A673 (cell line): Measurements from ENCODE around the gene TSC22D3. TPM values are rescaled to one million over a fixed set of nuclear protein-coding genes. Genes with fewer than 3 reads are reported as not detected.

Source experiments
- BruUV-seq: library from RNA; stranded (reverse); fragments of 400-500 nt; replicated peaks from 2 replicates; lab custom pipeline; 2021; lab: Mats Ljungman, UMichigan
- CTCF ChIA-PET: fragments of 300-600 bp; sonication (Branson Sonifier 250); formaldehyde crosslinking; loops from one replicate; lab custom pipeline; 2022; ENCODE audit warnings: antibody characterized with exemption; lab: Charles Lee
- POLR2A ChIA-PET: fragments of 300-600 bp; sonication (Branson Sonifier 250); formaldehyde crosslinking; loops from one replicate; lab custom pipeline; 2022; ENCODE audit warnings: antibody characterized with exemption; ENCODE audit not compliant: low non-redundant PET; lab: Charles Lee
- DNase-seq: peaks from one replicate; pipeline ENCODE4 v3.0.0-alpha.2; 2015; ENCODE audit warnings: low spot score
- H3K27ac ChIP-seq: fragments of 200-600 bp; sonication (generic); 2 replicates; pipeline ENCODE4 v1.5.1; 2016; ENCODE audit warnings: mixed run types, low read depth, mild to moderate bottlenecking, mixed read lengths, antibody characterized with exemption, low read length; ENCODE audit not compliant: poor library complexity, severe bottlenecking
- H3K27me3 ChIP-seq: fragments of 200-600 bp; sonication (generic); replicated peaks from 2 replicates; pipeline ENCODE4 v1.6.1; 2017; ENCODE audit warnings: mixed run types, low read depth, mild to moderate bottlenecking, mixed read lengths, antibody characterized with exemption, low read length; ENCODE audit not compliant: insufficient read depth, poor library complexity
- H3K36me3 ChIP-seq: fragments of 200-600 bp; sonication (generic); 2 replicates; pipeline ENCODE4 v1.6.1; 2016; ENCODE audit warnings: mixed run types, mild to moderate bottlenecking, mixed read lengths, antibody characterized with exemption, low read length; ENCODE audit not compliant: insufficient read depth, poor library complexity, severe bottlenecking
- H3K4me1 ChIP-seq: fragments of 200-600 bp; sonication (generic); 2 replicates; pipeline ENCODE4 v1.6.1; 2017; ENCODE audit warnings: mixed run types, mild to moderate bottlenecking, mixed read lengths, antibody characterized with exemption, low read length; ENCODE audit not compliant: insufficient read depth, poor library complexity, severe bottlenecking
- H3K4me3 ChIP-seq: fragments of 200-600 bp; sonication (generic); 2 replicates; pipeline ENCODE4 v1.5.1; 2016; ENCODE audit warnings: low read depth, mixed run types, mild to moderate bottlenecking, mixed read lengths, low read length; ENCODE audit not compliant: poor library complexity, severe bottlenecking
- H3K9me3 ChIP-seq: fragments of 200-600 bp; sonication (generic); 2 replicates; pipeline ENCODE4 v1.6.1; 2016; ENCODE audit warnings: mixed run types, low read depth, mild to moderate bottlenecking, mixed read lengths, antibody characterized with exemption, low read length; ENCODE audit not compliant: poor library complexity, severe bottlenecking
- EZH2 ChIP-seq: fragments of 200-600 bp; sonication (generic); IDR thresholded peaks from 2 replicates; pipeline ENCODE4 v1.6.1; 2017; ENCODE audit warnings: borderline replicate concordance, low read depth, mild to moderate bottlenecking, mixed read lengths, antibody characterized with exemption, low read length; ENCODE audit not compliant: poor library complexity, severe bottlenecking
- intact Hi-C: fragments of 100-400 bp; cut with micrococcal nuclease; formaldehyde crosslinking; loops from one replicate; pipeline ENCODE4 v1.10.0; 2022; ENCODE audit not compliant: unreplicated experiment
- total RNA-seq: library from RNA; stranded (reverse); gene quantifications from 2 replicates; pipeline ENCODE4 v1.2.3, GENCODE V29; 2021
- TF ChIP-seq, protein P1 (sequence below): fragments of 300-800, 200-600 bp; sonication (generic); conservative IDR thresholded peaks from 2 replicates; pipeline ENCODE4 v1.5.1; 2017; ENCODE audit warnings: low read depth, mild to moderate bottlenecking, antibody characterized with exemption, low read length, moderate library complexity, mixed read lengths

Gene TSC22D3
- total RNA-seq, 1 experiment from 2014 or later = 10.6 TPM

DNA sequence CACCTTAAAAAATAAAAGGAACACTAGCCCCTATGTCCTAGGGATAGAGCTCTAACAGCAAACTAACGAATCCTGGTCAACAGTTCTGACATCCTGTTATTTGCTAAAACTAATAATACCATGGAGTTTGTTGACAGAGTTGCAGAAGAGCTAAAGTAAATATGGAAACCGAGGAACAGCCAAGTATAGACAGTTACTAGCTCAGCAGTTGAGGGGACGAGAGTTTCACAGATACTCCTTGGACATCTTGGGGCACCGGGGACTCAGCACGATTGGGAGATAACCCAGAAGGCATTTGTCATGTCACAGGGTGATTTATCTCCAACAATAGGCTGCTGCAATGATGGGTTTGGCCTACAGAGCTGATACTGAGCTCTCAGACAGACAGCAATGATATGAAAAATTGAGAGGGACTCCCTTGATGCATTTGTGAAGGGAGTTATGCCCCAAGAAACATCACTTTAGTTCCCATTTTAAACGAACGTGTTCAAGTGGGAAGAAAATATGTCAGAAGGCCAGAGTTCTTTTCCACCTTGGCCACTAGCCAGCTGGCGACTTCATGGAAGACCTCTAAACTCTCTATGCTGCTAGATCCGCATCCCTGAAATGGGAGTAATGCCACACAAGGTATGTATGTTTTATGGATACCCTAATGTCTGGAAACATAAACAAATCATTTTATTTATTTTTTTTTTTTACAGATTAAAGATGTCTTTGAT is 48.6 kb downstream of the TSC22D3 start:
- BruUV-seq = no TSS peak
- H3K27me3 ChIP-seq = no peaks in the 10 kb centered on the region
- H3K36me3 ChIP-seq = no peaks in the 10 kb centered on the region
- H3K9me3 ChIP-seq = no peaks in the 10 kb centered on the region
- ChIA-PET CTCF (no interaction called here), POLR2A (no interaction called here)
- H3K4me3 ChIP-seq = no peak overlapping the region
- TF ChIP-seq, protein P1, sequence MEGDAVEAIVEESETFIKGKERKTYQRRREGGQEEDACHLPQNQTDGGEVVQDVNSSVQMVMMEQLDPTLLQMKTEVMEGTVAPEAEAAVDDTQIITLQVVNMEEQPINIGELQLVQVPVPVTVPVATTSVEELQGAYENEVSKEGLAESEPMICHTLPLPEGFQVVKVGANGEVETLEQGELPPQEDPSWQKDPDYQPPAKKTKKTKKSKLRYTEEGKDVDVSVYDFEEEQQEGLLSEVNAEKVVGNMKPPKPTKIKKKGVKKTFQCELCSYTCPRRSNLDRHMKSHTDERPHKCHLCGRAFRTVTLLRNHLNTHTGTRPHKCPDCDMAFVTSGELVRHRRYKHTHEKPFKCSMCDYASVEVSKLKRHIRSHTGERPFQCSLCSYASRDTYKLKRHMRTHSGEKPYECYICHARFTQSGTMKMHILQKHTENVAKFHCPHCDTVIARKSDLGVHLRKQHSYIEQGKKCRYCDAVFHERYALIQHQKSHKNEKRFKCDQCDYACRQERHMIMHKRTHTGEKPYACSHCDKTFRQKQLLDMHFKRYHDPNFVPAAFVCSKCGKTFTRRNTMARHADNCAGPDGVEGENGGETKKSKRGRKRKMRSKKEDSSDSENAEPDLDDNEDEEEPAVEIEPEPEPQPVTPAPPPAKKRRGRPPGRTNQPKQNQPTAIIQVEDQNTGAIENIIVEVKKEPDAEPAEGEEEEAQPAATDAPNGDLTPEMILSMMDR = no peak
- no peak for TF ChIP-seq EZH2
- DNase-seq = no peak
- intact Hi-C loops = no loop called here
- no peak overlapping the region for H3K27ac ChIP-seq
- no peaks in the 10 kb centered on the region for H3K4me1 ChIP-seq

DNA sequence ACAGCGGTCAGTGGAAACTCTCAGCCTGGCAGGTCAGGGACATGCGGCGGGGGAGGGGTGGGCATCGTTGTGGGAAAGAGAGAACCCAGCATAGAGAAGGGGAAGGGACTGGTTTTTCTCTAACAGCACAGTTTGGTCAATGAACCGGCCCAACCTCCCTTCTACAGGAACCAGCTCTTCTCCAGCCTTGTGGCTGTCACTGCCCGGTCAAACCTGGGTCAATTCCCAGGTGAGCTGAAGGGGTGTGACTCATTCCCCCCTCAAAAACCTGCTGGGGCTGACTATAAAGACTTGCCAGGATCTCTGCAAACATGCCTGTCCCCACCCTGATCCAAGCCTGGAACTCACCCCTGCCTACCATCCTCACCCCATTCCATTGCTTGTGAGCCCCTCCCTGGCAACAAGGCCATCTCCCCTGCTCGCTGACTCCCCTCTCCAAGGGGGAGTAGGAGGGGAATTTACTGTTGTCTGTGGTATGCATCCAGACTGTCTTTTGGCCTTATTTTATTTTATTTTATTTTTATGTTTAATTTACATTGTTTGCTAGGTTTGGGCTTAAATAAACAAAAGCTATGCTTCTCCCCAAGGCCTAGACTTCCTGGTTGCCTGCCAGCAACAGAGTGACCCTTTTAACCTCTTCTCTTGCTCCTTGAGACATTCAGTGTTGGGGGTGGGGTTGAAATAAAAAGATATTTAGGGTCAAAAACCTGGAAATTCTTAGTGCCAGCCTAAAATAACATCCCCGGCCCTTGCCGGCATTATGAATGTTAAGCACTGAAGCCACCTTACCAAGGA is 49.6 kb downstream of the TSC22D3 start:
- BruUV-seq = no TSS peak
- Histone ChIP-seq H3K27me3 (no peaks in the 10 kb centered on the region), H3K36me3 (no peaks in the 10 kb centered on the region), H3K9me3 (no peaks in the 10 kb centered on the region), H3K4me3 (no peak overlapping the region), H3K27ac (no peak overlapping the region), H3K4me1 (no peaks in the 10 kb centered on the region)
- CTCF ChIA-PET = no interaction called here
- POLR2A ChIA-PET = no interaction called here
- intact Hi-C loops = no loop called here
- DNase-seq = no peak
- TF ChIP-seq, protein P1 = no peak

DNA sequence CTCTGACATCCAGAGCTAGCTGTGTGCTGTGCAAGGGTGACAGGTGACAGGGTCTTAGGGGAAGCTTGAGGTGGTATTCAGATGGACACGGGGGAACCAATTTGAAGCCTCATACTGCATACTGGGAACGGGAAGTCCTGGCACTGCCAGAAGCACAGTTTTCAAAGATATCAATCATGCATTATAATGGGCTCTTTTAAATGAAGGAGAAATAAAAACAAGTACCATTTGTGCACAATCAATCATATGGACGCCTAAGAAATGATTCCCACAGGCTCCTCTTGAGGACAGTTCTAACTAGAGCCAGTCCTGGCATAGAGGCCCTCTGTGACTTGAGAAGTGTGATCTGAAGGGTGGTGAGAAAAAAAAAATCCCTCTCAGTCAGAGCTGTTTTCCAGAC is 50.9 kb downstream of the TSC22D3 start:
- H3K4me3 ChIP-seq = no peak overlapping the region
- CTCF ChIA-PET = no interaction called here
- intact Hi-C loops = no loop called here
- H3K9me3 ChIP-seq = no peaks in the 10 kb centered on the region
- BruUV-seq = no TSS peak
- no peaks in the 10 kb centered on the region for H3K27me3 ChIP-seq
- H3K36me3 ChIP-seq = no peaks in the 10 kb centered on the region
- no peak overlapping the region for H3K27ac ChIP-seq
- H3K4me1 ChIP-seq = no peaks in the 10 kb centered on the region
- no peak for DNase-seq
- TF ChIP-seq, protein P1 = no peak
- no peak for TF ChIP-seq EZH2
- POLR2A ChIA-PET = no interaction called here
